WTC11 (cell line): Measurements from ENCODE around the gene PLEKHO2. TPM values are rescaled to one million over a fixed set of nuclear protein-coding genes. Genes with fewer than 3 reads are reported as not detected.

Source experiments
- ATAC-seq: fragments of 200-7000 bp; cut with Tn5 transposase; 2 replicates; pipeline ENCODE4 v1.10.0; 2021; ENCODE audit warnings: mild to moderate bottlenecking, moderate library complexity
- CTCF ChIA-PET: fragments of 300-600 bp; sonication (Branson Sonifier 250); formaldehyde crosslinking; loops from one replicate; lab custom pipeline; 2021; ENCODE audit warnings: antibody characterized with exemption; lab: Charles Lee
- POLR2A ChIA-PET: fragments of 350-600 bp; sonication (Branson Sonifier 250); formaldehyde crosslinking; loops from one replicate; lab custom pipeline; 2021; ENCODE audit warnings: antibody characterized with exemption; lab: Charles Lee
- DNase-seq: peaks from one replicate; pipeline ENCODE4 v3.0.0; 2021; ENCODE audit warnings: low spot score
- H3K27ac Mint-ChIP-seq: 2 replicates; pipeline ENCODE4 v1.8.0; 2021; ENCODE audit warnings: mixed read lengths
- H3K27me3 Mint-ChIP-seq: 2 replicates; pipeline ENCODE4 v1.8.0; 2021; ENCODE audit warnings: low read depth, mild to moderate bottlenecking, moderate library complexity, mixed read lengths
- H3K36me3 Mint-ChIP-seq: 2 replicates; pipeline ENCODE4 v1.8.0; 2021; ENCODE audit warnings: mixed read lengths
- H3K4me1 Mint-ChIP-seq: 2 replicates; pipeline ENCODE4 v1.8.0; 2022; ENCODE audit warnings: mixed read lengths
- H3K4me3 Mint-ChIP-seq: 2 replicates; pipeline ENCODE4 v1.8.0; 2021; ENCODE audit warnings: mild to moderate bottlenecking, moderate library complexity, mixed read lengths
- H3K9me3 Mint-ChIP-seq: 2 replicates; pipeline ENCODE4 v1.8.0; 2021; ENCODE audit warnings: mixed read lengths
- ATF1 ChIP-seq: sonication (generic); formaldehyde crosslinking; IDR thresholded peaks from 2 replicates; pipeline ENCODE4 v1.8.1; 2023; ENCODE audit warnings: mild to moderate bottlenecking, moderate library complexity, missing genetic modification reagents
- ETV6 ChIP-seq: sonication (generic); formaldehyde crosslinking; IDR thresholded peaks from 2 replicates; pipeline ENCODE4 v1.8.1; 2022; ENCODE audit warnings: mild to moderate bottlenecking, missing genetic modification reagents
- FOXJ3 ChIP-seq: sonication (generic); formaldehyde crosslinking; IDR thresholded peaks from 2 replicates; pipeline ENCODE4 v1.9.0; 2021; ENCODE audit warnings: missing genetic modification reagents, mild to moderate bottlenecking, borderline replicate concordance
- GABPB1 ChIP-seq: sonication (generic); formaldehyde crosslinking; IDR thresholded peaks from 2 replicates; pipeline ENCODE4 v1.8.1; 2023; ENCODE audit warnings: mild to moderate bottlenecking, missing genetic modification reagents
- JAZF1 ChIP-seq: fragments of 250-450 bp; sonication (Bioruptor Pico); IDR thresholded peaks from 2 replicates; pipeline ENCODE4 v1.9.0; 2021; ENCODE audit warnings: moderate library complexity, mild to moderate bottlenecking, inconsistent platforms
- KAT7 ChIP-seq: sonication (generic); formaldehyde crosslinking; IDR thresholded peaks from 2 replicates; pipeline ENCODE4 v1.8.1; 2023; ENCODE audit warnings: missing genetic modification reagents, mild to moderate bottlenecking, borderline replicate concordance
- NFATC4 ChIP-seq: fragments of 250-450 bp; sonication (Bioruptor Pico); IDR thresholded peaks from 2 replicates; pipeline ENCODE4 v1.9.0; 2021; ENCODE audit warnings: mild to moderate bottlenecking
- NR1H2 ChIP-seq: sonication (generic); formaldehyde crosslinking; IDR thresholded peaks from 2 replicates; pipeline ENCODE4 v1.9.0; 2021; ENCODE audit warnings: mild to moderate bottlenecking, moderate library complexity, missing genetic modification reagents
- SOX15 ChIP-seq: fragments of 250-450 bp; sonication (Bioruptor Pico); IDR thresholded peaks from 2 replicates; pipeline ENCODE4 v1.9.0; 2021; ENCODE audit warnings: mild to moderate bottlenecking
- TEAD4 ChIP-seq: sonication (generic); formaldehyde crosslinking; IDR thresholded peaks from 2 replicates; pipeline ENCODE4 v1.8.0; 2022; ENCODE audit warnings: mild to moderate bottlenecking, missing genetic modification reagents
- ZNF138 ChIP-seq: sonication (generic); formaldehyde crosslinking; conservative IDR thresholded peaks from 2 replicates; pipeline ENCODE4 v1.8.1; 2022; ENCODE audit warnings: mild to moderate bottlenecking, moderate library complexity, missing genetic modification reagents
- ZNF263 ChIP-seq: sonication (generic); formaldehyde crosslinking; IDR thresholded peaks from 2 replicates; pipeline ENCODE4 v1.8.1; 2022; ENCODE audit warnings: low read depth, mild to moderate bottlenecking, moderate library complexity, missing genetic modification reagents
- total RNA-seq: library from RNA; stranded (reverse); gene quantifications from 3 replicates; pipeline ENCODE4 v1.2.3, GENCODE V29; 2021
- TF ChIP-seq, protein P1 (sequence below): sonication (generic); formaldehyde crosslinking; IDR thresholded peaks from 2 replicates; pipeline ENCODE4 v1.8.0; 2023; ENCODE audit warnings: missing genetic modification reagents, mild to moderate bottlenecking, borderline replicate concordance
- TF ChIP-seq, protein P2 (sequence below): fragments of 250-450 bp; sonication (Bioruptor Pico); IDR thresholded peaks from 2 replicates; pipeline ENCODE4 v1.8.0; 2021; ENCODE audit warnings: mild to moderate bottlenecking
- TF ChIP-seq, protein P3 (sequence below): sonication (generic); formaldehyde crosslinking; IDR thresholded peaks from 2 replicates; pipeline ENCODE4 v1.8.0; 2022; ENCODE audit warnings: mild to moderate bottlenecking, missing genetic modification reagents
- TF ChIP-seq, protein P4 (sequence below): sonication (generic); formaldehyde crosslinking; IDR thresholded peaks from 2 replicates; pipeline ENCODE4 v1.8.1; 2022; ENCODE audit warnings: low read depth, mild to moderate bottlenecking, moderate library complexity, missing genetic modification reagents, borderline replicate concordance
- TF ChIP-seq, protein P5 (sequence below): fragments of 250-450 bp; sonication (Bioruptor Pico); IDR thresholded peaks from 2 replicates; pipeline ENCODE4 v1.9.0; 2021; ENCODE audit warnings: mild to moderate bottlenecking
- TF ChIP-seq, protein P6 (sequence below): fragments of 250-450 bp; sonication (Bioruptor Pico); IDR thresholded peaks from 2 replicates; pipeline ENCODE4 v1.9.0; 2021; ENCODE audit warnings: mild to moderate bottlenecking, borderline replicate concordance
- TF ChIP-seq, protein P7 (sequence below): sonication (generic); formaldehyde crosslinking; IDR thresholded peaks from 2 replicates; pipeline ENCODE4 v1.8.1; 2022; ENCODE audit warnings: missing genetic modification reagents, borderline replicate concordance

PLEKHO2 gene
- total RNA-seq, 1 experiment from 2014 or later: 22.1 TPM

DNA sequence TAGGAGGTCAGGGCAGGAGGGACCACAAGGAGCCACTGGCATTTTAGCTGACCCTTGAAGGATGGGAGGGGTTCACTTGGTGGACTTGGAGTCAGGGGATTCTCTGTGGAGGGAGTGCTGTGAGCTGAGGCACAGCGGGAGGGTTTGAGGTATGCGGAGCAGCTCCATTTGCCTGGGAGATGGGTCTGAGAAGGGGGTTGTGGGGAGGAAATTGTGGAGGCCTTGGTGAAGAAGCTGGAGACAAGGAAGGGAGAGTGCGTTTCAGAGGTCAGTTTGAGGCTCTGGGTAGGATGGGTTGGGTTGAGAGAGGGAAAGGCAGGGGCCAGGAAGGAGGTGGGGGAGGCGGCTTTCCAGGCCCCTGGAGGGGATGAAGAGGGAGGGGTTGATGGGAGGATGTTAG lies 20.2 kb downstream of the PLEKHO2 start (continued):
- TF ChIP-seq, protein P1, sequence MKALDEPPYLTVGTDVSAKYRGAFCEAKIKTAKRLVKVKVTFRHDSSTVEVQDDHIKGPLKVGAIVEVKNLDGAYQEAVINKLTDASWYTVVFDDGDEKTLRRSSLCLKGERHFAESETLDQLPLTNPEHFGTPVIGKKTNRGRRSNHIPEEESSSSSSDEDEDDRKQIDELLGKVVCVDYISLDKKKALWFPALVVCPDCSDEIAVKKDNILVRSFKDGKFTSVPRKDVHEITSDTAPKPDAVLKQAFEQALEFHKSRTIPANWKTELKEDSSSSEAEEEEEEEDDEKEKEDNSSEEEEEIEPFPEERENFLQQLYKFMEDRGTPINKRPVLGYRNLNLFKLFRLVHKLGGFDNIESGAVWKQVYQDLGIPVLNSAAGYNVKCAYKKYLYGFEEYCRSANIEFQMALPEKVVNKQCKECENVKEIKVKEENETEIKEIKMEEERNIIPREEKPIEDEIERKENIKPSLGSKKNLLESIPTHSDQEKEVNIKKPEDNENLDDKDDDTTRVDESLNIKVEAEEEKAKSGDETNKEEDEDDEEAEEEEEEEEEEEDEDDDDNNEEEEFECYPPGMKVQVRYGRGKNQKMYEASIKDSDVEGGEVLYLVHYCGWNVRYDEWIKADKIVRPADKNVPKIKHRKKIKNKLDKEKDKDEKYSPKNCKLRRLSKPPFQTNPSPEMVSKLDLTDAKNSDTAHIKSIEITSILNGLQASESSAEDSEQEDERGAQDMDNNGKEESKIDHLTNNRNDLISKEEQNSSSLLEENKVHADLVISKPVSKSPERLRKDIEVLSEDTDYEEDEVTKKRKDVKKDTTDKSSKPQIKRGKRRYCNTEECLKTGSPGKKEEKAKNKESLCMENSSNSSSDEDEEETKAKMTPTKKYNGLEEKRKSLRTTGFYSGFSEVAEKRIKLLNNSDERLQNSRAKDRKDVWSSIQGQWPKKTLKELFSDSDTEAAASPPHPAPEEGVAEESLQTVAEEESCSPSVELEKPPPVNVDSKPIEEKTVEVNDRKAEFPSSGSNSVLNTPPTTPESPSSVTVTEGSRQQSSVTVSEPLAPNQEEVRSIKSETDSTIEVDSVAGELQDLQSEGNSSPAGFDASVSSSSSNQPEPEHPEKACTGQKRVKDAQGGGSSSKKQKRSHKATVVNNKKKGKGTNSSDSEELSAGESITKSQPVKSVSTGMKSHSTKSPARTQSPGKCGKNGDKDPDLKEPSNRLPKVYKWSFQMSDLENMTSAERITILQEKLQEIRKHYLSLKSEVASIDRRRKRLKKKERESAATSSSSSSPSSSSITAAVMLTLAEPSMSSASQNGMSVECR (CRISPR knock-in tag): no peak
- TF ChIP-seq ZNF263 (CRISPR knock-in tag) (no peak), ATF1 (CRISPR knock-in tag) (no peak), SOX15 (no peak), NR1H2 (CRISPR knock-in tag) (no peak)
- TF ChIP-seq, protein P2, sequence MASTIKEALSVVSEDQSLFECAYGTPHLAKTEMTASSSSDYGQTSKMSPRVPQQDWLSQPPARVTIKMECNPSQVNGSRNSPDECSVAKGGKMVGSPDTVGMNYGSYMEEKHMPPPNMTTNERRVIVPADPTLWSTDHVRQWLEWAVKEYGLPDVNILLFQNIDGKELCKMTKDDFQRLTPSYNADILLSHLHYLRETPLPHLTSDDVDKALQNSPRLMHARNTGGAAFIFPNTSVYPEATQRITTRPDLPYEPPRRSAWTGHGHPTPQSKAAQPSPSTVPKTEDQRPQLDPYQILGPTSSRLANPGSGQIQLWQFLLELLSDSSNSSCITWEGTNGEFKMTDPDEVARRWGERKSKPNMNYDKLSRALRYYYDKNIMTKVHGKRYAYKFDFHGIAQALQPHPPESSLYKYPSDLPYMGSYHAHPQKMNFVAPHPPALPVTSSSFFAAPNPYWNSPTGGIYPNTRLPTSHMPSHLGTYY: no peak
- TF ChIP-seq, protein P3, sequence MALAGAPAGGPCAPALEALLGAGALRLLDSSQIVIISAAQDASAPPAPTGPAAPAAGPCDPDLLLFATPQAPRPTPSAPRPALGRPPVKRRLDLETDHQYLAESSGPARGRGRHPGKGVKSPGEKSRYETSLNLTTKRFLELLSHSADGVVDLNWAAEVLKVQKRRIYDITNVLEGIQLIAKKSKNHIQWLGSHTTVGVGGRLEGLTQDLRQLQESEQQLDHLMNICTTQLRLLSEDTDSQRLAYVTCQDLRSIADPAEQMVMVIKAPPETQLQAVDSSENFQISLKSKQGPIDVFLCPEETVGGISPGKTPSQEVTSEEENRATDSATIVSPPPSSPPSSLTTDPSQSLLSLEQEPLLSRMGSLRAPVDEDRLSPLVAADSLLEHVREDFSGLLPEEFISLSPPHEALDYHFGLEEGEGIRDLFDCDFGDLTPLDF (CRISPR knock-in tag): no peak

DNA sequence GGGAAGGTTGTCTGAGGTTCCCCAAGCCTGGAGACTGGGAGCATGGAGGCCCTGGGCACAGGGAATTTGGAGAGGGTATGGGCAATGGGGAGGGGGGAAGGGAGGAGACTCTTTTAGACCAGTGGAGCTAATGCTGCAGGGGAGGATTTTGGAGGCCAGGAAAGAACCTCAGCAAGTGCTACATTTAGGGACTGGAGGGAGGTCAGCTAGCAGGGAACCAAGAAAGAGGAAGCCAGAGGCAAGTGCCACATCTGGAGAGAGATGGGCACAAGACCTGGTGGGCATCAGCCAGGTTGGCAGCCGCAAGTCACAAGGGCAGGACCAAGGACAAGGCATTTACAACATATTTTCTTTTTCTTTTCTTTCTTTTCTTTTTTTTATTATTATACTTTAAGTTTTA lies 20.7 kb downstream of the PLEKHO2 start:
- ATAC-seq (no peak), DNase-seq (no peak)
- Mint-ChIP-seq H3K4me3 (no peak overlapping the region), H3K27ac (no peak overlapping the region; the same call in 1 of the 2 replicates), H3K4me1 (peaks cover 52% of the 10 kb centered on the region), H3K9me3 (no peaks in the 10 kb centered on the region), H3K27me3 (no peaks in the 10 kb centered on the region), H3K36me3 (peaks cover 33% of the 10 kb centered on the region)
- POLR2A ChIA-PET: interaction anchor here (1.5 kb wide), 1 partner anchor 11 kb away, joined by 5 read pairs; no protein-coding TSS in a partner anchor
- CTCF ChIA-PET: interaction anchor here (1.1 to 2.2 kb wide), 7 partner anchors 22 to 52 kb away, joined by 3 to 10 read pairs (median 4); no protein-coding TSS in a partner anchor
- no peak for TF ChIP-seq JAZF1 (CRISPR knock-in tag)
- no peak for TF ChIP-seq NFATC4 (CRISPR knock-in tag)
- TF ChIP-seq, protein P4, sequence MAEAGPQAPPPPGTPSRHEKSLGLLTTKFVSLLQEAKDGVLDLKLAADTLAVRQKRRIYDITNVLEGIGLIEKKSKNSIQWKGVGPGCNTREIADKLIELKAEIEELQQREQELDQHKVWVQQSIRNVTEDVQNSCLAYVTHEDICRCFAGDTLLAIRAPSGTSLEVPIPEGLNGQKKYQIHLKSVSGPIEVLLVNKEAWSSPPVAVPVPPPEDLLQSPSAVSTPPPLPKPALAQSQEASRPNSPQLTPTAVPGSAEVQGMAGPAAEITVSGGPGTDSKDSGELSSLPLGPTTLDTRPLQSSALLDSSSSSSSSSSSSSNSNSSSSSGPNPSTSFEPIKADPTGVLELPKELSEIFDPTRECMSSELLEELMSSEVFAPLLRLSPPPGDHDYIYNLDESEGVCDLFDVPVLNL (CRISPR knock-in tag): no peak
- no peak for TF ChIP-seq FOXJ3 (CRISPR knock-in tag)
- TF ChIP-seq, protein P5, sequence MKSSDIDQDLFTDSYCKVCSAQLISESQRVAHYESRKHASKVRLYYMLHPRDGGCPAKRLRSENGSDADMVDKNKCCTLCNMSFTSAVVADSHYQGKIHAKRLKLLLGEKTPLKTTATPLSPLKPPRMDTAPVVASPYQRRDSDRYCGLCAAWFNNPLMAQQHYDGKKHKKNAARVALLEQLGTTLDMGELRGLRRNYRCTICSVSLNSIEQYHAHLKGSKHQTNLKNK: no peak
- TF ChIP-seq KAT7 (CRISPR knock-in tag): no peak
- TF ChIP-seq TEAD4 (CRISPR knock-in tag): no peak
- no peak for TF ChIP-seq GABPB1 (CRISPR knock-in tag)
- TF ChIP-seq, protein P6, sequence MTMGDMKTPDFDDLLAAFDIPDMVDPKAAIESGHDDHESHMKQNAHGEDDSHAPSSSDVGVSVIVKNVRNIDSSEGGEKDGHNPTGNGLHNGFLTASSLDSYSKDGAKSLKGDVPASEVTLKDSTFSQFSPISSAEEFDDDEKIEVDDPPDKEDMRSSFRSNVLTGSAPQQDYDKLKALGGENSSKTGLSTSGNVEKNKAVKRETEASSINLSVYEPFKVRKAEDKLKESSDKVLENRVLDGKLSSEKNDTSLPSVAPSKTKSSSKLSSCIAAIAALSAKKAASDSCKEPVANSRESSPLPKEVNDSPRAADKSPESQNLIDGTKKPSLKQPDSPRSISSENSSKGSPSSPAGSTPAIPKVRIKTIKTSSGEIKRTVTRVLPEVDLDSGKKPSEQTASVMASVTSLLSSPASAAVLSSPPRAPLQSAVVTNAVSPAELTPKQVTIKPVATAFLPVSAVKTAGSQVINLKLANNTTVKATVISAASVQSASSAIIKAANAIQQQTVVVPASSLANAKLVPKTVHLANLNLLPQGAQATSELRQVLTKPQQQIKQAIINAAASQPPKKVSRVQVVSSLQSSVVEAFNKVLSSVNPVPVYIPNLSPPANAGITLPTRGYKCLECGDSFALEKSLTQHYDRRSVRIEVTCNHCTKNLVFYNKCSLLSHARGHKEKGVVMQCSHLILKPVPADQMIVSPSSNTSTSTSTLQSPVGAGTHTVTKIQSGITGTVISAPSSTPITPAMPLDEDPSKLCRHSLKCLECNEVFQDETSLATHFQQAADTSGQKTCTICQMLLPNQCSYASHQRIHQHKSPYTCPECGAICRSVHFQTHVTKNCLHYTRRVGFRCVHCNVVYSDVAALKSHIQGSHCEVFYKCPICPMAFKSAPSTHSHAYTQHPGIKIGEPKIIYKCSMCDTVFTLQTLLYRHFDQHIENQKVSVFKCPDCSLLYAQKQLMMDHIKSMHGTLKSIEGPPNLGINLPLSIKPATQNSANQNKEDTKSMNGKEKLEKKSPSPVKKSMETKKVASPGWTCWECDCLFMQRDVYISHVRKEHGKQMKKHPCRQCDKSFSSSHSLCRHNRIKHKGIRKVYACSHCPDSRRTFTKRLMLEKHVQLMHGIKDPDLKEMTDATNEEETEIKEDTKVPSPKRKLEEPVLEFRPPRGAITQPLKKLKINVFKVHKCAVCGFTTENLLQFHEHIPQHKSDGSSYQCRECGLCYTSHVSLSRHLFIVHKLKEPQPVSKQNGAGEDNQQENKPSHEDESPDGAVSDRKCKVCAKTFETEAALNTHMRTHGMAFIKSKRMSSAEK (CRISPR knock-in tag): no peak
- no peak for TF ChIP-seq ETV6 (CRISPR knock-in tag)
- TF ChIP-seq, protein P7, sequence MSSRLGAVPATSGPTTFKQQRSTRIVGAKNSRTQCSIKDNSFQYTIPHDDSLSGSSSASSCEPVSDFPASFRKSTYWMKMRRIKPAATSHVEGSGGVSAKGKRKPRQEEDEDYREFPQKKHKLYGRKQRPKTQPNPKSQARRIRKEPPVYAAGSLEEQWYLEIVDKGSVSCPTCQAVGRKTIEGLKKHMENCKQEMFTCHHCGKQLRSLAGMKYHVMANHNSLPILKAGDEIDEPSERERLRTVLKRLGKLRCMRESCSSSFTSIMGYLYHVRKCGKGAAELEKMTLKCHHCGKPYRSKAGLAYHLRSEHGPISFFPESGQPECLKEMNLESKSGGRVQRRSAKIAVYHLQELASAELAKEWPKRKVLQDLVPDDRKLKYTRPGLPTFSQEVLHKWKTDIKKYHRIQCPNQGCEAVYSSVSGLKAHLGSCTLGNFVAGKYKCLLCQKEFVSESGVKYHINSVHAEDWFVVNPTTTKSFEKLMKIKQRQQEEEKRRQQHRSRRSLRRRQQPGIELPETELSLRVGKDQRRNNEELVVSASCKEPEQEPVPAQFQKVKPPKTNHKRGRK (CRISPR knock-in tag): no peak
- TF ChIP-seq ZNF138 (CRISPR knock-in tag): no peak
